GF-D8 (cell line): Measurements from ENCODE around the gene GALNT2.
A peak's percentile ranks its signal among the peaks of the same experiment; 100 is the strongest.

Source experiments
- DNase-seq: peaks from one replicate; lab custom pipeline; 2025; lab: John Stamatoyannopoulos, UW

The GALNT2 gene

DNA sequence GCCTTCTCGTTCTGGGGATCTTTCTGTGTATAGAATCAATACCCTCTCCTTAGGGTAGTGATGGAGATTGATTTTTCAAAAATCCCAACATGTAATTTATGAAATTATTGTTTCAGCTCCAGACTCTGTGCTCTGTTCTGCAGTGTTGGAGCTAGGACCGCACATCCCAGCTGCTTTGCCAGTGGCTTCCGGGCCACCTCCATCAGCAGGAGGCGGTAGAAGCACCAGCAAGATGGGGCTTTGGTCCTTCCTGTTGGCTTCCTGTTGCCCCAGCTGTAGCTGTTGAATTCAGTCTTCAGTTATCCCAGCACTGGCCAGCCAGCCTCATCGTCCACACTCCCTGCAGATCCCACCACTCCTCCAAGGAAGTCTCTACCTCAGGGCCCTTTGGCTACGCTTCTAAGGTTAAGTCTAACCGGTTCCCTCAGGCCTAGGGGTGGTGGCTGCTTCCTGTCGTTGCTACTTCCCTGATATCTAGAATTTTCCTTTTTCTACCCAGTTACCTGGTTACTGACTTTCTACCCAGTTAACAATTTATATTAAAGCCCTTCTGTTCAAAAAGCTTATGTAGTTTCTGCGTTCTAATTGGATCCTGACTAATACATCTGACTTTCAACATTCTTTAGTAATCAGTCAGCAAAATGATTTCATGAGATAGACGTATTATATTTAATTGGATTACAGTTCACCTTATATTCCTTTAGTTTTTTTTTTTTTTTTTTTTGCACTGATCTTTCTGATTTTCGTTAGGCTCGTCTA, 24.6 kb downstream of the GALNT2 start:
- DNase-seq: no peak

DNA sequence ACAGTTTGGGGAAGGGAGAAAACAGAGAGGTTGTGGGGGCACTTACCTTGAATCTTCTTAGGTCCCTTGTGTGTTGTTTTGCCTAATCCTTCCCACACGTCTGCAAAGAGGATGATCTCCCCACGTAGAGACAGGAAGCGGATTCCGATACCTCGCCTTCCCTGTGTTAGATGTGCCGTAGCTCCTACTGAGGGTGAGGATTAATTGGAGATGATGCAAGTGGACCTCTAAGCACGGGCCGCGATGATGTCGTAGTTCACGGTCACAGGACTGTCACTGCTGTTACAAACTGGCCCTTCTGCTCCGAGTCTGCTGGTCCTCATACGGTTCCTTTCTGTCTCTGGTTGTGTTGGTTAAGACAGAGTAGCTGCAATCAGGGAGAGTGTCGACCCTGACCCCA, 27.7 kb downstream of the GALNT2 start:
- no peak for DNase-seq

DNA sequence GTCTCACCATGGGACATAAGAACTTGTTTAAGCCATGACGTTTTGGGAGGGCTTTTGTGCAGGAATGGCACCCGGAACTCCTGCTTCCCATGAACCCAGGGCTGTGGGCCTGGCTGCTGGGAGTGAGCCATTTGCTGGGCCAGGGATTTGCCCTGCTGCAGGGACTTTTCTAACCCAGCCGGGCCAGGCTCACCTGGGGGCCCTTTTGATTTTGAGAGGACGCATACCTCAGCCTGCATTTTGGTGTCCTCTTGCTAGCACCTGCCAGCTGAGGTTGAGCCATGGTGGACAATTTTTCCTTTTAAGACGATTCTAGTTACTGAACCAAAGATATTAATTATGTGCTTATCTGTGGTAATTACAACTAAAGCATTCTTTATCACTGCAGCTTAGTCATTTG, 28.9 kb downstream of the GALNT2 start:
- DNase-seq: no peak

DNA sequence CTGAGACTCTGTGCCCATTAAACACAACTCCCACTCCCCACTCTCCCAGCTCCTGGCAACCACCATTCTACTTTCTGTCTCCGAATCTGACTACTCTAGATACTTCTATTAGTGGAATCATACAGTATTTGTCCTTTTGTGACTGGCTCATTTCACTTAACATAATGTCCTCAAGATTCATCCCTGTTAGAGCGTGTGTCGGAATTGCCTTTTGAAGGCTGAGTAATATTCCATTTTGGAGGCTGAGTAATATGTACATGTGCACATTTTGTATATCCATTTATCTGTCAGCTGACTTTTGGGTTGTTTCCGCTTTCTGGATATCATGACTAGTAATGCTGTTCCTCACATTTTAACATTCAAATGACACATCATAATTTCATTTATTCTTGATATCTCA, 30.3 kb downstream of the GALNT2 start:
- DNase-seq: no peak

DNA sequence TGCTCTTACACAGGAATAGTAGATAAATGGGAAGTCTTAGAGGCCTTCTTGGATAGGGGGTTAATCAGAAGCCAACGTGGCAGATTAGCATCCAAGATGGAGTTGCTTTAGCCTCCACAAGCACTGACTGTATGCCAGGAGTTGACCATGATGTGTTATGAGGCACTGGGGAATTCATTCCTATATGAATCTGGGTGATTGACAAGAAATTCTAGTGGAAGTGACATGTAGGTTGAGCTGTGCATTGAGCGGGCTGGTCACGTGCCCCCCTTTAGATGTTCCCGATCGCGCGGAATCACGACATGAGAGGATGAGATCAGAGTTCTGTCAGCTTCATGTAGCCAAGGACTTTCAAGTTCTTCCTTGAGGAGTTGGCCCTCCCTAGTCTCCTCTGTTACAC, 31.7 kb downstream of the GALNT2 start:
- no peak for DNase-seq

DNA sequence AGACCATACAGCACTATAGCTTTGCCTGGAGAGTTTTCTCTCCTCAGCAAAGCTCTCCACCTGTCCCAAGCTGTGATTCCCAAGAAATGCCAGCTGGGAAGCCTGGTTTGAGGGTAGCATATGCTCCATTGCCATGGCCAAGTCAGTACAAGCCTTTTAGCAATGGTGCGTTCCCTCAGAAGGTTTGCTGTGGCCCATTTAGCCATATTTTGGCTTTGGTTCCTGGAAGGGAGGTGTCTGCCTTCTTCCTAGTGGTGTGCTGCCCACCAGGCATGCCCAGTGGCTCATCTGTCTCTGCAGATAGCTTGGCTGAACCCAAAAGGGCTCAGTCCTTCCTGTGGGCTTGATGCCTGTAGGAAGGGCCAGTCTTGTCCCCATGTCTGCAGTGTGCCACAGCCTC, 32.4 kb downstream of the GALNT2 start:
- DNase-seq: no peak

DNA sequence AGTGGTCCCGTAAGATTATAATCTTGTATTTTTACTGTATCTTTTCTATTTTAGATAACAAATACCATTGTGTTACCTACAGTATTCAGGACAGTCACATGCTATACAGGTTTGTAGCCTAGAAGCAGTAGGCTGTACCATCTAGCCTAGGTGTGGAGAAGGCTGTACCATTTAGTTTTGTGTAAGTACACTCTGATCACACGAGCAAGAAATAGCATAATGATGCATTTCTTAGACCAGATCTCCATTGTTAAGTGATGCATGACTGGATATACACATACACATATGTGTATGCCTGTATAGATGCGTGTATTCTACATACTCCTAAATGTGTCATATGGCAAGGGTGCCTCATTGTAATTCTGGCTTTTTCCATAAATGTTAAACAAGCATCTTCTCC, 33.9 kb downstream of the GALNT2 start:
- no peak for DNase-seq

DNA sequence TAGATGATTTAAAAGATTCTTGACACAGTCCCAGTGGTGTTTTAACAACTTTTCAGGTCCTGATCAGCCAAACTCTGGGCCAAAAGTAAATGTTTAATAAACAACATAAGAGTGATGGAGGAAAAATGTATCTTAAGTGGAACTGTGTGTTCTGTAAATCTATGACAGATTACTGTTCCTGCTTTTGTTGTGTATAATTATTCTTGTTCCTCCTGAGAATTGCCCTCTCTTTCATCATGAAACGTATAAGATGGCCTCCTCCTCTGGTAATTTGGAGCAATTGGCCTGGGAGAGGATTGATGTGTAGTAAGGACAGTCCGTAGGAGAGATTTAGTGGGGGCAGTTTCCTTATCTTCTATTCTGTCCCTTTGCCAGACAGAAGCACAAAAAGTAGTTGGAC, 34.5 kb downstream of the GALNT2 start:
- DNase-seq: no peak

DNA sequence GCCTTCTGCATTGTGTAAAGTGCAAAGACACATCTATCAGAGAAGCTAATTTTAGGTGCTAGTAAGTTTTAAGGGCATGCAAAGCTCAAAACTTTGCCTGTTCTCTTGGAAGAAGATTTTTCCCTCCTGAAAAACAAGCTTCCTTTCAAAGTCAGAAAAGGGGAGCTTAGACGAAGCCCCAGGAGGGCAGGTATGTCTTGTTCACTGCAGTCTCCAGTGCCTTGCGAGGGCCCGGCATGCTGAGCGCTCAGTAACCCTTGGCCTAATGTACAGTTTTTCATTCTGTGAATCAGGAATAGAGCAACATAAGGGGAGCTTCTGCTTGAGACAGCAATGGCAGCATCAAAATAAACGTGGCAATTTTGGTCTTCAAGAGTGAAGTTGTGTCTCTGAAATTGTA, 35.0 kb downstream of the GALNT2 start:
- no peak for DNase-seq

DNA sequence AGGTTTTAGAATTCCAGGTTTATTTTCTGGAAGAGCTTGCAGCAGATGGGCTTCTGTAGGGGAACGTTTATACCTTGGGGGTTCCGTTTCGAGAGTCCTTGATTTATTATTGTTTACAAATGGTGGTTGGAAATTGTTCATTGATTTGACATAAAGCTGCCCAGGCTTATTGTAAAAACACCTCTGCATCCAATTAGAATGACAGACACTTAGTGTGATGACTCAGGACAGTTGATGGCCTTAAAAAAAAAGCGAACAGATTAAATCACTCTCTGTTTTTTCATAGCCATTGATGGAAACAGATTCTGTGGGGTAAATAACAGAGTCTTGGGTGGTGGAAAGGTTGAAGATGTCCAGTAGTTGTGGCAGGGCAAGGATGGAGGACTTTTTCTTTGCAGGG, 35.4 kb downstream of the GALNT2 start:
- no peak for DNase-seq

DNA sequence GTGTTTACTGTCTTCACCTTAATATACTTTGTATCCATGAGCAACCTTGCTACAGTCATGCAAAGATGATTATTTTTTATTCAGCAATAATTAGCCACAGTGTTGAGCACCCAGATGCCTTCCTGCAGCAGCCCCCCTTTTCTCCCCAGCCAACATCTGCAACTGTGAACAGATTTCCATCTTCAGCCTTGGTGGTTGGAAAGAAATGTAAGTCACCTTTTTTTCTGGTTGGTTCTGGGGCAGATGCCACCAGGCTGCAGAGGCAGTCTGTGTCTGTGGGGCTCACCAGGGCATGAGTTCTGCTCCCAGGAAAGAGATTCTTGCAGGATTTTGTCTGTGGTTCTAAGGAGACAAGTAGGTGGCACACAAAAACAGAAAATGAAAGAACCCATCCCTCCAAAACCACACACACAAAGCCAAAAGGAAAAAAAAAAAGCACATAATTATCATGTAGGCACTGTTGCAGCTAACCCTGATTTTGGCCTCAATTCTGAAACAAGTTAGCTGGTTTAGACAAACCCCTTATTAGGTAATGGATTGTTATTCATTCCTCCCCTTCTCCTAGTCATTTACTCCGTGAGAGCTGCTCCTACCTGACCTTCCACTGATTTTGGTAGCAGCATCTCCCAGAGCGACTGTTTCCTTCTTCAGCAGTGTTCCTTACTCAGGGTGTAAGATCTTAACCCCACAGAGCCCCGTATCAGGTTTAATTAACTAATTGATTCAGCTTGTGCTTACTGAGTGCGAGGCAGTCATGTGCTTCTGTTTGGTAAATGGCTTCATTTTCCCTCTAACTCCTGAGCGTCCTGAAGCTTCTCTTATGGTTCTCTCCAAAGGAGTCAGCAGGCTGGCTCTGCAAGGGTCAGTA, 36.5 kb downstream of the GALNT2 start:
- DNase-seq: no peak

DNA sequence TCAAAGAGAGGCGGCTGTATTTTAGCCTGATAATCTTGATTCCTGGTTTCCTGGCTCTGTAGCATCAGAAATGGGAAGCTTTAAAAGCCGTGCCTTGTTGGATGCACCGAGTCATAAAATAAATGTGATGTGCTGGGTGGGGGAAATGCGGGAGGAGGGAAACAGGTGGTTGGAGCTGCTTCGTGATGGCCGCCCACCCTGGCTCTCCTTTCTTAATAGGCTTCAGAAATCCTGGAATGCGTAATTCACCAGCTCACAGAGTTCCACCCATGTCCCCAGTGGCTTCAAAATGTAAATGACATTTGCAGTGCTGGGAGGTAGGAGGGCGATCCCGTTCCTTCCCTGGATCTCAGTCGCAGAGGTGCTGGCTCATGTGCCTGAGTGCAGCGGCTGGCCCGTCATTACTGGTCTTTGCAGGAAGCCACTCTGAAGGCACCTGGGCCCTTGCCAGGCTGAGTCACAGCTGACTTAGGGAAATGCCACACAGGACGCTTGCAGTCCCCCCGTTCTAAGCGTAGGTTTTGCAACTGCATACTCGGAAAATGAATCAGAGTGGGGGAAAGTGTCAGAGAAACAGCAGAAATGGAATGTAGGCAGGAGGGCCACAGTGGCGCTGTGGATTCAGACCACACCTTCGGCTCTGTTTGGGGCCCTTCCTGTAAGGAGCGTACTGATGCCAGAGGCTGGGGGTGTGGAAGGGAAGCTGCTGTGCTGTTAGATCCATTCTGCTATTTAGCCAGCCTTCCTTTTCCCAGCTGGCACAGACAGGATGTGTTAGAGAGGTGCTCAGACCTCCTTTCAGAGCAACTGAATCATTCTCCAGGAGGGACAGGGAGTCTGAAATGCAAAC, 37.6 kb downstream of the GALNT2 start:
- peak; percentile 87 for DNase-seq

DNA sequence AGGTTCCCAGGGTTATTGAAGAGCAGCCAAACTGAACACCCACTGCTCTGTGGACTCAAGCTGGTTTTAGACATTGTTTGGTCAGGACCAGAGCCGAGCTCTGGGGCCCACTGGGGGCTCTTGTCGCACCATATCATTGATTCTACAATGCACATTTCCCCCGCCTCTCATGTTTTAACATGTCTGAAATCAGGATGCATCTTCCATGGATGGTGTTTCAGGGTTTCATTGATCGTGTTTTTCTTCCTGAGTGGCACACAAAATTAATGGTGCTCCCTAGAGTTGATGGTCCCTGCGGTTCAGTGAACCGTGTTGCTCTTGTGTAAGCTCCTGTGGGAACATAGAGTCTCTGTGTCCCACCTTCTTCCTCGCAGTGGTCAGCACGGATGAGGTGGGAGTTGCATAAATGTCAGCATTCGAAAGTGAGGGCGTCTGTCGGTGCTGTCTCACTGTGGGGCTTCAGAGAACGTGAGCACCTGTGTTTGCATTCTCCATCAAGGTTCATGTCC, 38.3 kb downstream of the GALNT2 start:
- DNase-seq: no peak

DNA sequence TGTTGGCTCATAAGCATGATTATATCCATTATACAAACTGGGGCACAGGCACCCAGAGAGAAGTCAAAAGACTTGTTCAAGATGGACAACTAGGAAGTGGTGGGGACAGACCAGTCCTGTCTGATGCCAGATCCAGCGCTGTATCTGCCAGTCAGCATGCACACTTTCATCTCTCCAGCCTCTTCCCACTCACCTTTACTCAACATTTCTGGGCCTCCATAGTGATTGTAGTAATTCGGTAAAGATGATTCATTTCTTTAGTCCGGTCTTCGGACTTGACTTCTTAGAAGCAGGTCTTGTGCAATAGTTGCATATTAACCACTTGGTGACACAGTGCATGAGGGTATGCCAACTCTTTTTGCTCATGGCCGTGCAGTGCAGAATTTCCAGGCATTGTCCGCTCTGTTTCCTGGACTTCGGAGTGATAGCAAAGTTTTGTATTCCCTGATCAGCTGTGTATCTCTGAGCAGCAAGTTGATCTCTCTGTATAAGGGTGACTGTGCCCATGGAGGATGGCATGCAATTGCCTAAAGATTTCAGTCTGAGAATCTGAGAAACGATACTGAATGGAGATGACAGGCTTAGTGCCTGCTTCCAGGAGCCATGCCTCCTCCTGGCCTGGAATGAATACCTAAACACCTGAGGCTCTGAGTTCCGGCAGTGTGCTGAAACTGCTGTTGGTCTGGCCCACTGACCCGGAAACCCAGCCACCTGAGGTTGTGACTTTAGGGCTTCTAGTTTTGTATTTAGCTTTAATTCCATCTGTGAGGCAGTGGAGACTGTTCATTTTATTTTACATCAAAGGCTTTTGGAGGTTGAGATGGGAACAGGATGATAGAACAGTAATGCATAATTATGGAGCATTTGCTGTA, 39.0 kb downstream of the GALNT2 start:
- peak; percentile 30 for DNase-seq

DNA sequence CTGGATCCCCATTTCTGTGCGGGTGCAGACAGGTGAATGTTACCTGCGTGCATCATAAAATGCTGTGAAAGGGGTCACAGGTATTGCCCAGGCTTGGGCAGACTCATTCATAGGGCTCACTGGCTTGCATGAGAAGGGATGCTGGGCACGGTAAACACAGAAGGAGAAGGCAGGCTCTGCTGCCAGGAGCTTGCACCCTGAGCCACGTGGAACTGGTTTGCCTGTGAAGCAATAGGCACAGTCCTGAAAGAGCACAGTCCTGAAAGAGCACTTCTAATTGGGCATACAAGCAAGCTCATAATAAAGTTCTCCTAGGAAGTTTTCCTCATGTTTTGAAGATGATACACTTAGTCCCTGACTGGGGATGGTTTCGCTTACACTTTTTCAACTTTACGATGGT, 40.9 kb downstream of the GALNT2 start:
- no peak for DNase-seq

DNA sequence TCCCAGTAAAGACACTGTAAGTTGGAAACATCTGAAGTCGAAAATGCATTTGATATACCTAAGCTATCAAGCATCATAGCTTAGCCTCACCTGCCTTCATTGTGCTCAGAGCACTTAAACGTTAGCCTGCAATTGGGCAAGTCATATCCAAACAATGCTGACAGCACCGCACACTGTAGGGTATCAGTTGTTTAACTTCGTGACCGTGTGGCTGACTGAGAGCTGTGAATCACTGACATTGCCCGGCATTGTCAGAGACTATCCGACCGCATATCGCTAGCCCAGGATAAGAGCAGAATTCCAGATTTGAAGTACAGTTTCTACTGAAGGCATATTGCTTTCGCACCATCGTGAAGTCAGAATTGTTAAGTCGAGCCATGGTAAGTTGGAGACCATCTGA, 41.5 kb downstream of the GALNT2 start:
- DNase-seq: no peak

DNA sequence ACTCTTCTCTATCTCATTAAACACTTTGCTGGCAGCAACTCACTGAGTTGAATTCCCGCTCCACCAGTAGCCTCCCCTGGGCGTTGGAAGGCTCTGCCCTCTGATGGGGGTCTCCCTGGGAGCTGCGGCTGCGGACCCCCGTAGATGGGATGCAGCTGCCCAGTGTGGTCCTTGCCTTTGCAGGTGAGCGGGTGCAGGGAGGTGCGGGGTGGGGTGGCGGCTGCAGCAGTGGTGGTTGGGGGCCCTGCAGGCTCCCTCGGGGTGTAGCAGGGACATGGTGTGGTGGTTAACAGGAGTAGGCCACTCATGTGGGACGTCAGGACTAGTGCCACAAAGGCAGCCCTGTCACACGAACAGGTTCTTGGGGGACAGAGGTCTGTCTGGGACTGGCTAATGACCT, 42.0 kb downstream of the GALNT2 start:
- no peak for DNase-seq

DNA sequence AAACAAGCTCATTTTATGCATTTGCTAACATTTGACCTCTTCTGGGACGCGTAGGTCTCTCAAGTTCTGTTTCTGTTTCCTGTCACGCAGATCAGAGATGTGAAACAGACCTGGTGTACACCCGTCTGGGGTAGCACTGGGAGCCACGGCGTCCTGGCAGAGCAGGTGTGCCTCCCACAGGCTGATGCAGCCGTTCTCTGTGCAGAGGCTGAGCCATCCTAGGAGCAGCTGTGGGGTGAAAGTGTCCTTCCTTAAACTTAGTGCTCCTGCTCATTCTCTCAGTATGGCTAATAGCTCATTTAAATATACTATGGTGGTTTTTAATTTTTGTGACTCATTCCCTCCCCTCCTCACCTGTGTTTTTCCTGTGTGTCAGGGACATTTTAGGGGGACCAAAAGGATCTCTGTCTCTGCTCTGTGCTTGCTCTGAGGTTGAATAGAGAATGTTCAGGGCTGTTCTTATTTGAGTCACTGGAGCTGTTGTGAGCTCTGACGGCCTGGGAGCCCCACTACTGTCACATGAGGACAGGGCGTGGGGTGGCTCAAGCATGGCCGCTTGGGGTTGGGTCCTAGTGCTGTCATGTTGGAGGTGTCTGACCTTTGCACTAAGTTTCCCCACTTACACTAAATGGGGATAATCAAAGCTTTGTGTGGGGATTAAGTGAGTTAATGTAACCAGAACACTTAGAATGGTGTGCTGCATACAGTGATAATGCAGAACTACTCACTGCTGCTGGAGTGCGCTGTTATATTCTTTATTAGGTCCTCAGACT, 43.0 kb downstream of the GALNT2 start:
- DNase-seq: no peak

DNA sequence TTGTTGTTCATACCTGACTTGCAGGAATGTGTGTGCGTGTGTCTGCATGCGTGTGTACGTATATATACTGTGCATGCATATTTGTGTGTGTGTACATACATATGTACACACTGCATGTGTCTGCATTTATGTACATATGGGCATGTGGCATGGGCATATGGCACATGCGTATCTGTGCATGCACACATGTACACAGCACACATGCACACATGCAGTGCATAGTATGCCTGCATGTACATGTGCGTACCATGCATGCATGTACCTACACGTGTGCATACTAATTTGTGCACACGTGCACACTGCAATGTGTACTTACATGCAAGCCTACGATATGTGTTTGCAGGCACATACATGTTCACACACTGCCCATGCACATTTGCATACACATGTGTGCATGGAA, 43.9 kb downstream of the GALNT2 start:
- no peak for DNase-seq

DNA sequence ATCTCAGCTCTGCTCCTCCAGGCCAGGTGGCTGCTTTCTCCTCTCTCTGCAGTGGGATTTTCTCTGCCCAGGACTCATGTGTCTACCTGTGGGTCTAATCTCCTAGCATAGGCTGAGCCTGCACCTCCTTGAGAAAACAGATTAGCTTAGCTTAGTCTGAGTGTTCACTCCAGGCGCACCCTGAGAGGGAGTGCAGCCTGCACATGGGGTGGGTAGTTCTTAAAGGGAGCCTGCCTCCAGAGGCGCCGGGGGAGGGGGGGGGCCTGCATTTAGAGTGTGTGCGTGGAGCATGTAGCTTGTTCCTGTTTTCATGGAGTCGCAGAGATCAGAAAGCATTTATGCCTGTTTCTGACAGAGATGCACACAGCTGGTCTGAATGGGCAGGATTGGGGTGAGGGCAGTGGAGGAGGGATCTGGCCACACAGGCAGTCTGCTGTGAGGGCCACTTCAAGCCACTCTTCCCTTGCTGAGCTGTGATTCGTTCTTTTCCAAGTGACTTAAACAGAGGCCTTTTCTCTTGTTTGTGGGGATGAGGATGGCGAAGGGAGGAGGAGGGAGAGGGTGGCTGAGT, 45.2 kb downstream of the GALNT2 start:
- peak; percentile 28 for DNase-seq
